Loucy (cell line): ENCODE results near the gene KLF3.

ENCODE experiments used
- H2AFZ ChIP-seq: fragments of 200-600 bp; sonication (generic); 2 replicates; pipeline ENCODE4 v1.6.0; 2016; ENCODE audit warnings: antibody characterized with exemption, mild to moderate bottlenecking, low read length, moderate library complexity
- H3F3A ChIP-seq: fragments of 200-600 bp; 2 replicates; pipeline ENCODE4 v1.6.0; 2016; ENCODE audit warnings: antibody characterized with exemption, low read depth, mild to moderate bottlenecking
- H3K27me3 ChIP-seq: fragments of 200-600 bp; sonication (generic); 2 replicates; pipeline ENCODE4 v1.6.1; 2014; ENCODE audit warnings: low read length, mild to moderate bottlenecking; ENCODE audit not compliant: insufficient read depth, poor library complexity, severe bottlenecking
- H3K36me3 ChIP-seq: fragments of 200-600 bp; sonication (generic); 2 replicates; pipeline ENCODE4 v1.6.1; 2016; ENCODE audit warnings: low read length; ENCODE audit not compliant: insufficient read depth
- H3K4me1 ChIP-seq: fragments of 200-600 bp; sonication (generic); 2 replicates; pipeline ENCODE4 v1.5.1; 2014; ENCODE audit warnings: low read length, mild to moderate bottlenecking; ENCODE audit not compliant: insufficient read depth, poor library complexity, severe bottlenecking
- H3K4me2 ChIP-seq: fragments of 200-600 bp; sonication (generic); 2 replicates; pipeline ENCODE4 v1.6.0; 2014; ENCODE audit warnings: antibody characterized with exemption, low read length, low read depth, mild to moderate bottlenecking; ENCODE audit not compliant: poor library complexity, severe bottlenecking
- H3K4me3 ChIP-seq: fragments of 200-600 bp; sonication (generic); 2 replicates; pipeline ENCODE4 v1.5.1; 2014; ENCODE audit warnings: low read length, mild to moderate bottlenecking, mixed read lengths; ENCODE audit not compliant: poor library complexity, severe bottlenecking
- H3K79me2 ChIP-seq: fragments of 200-600 bp; sonication (generic); 2 replicates; pipeline ENCODE4 v1.6.1; 2014; ENCODE audit warnings: low read length; ENCODE audit not compliant: insufficient read depth
- H3K9ac ChIP-seq: fragments of 200-600 bp; sonication (generic); 2 replicates; pipeline ENCODE4 v1.6.0; 2014; ENCODE audit warnings: mild to moderate bottlenecking, low read depth, low read length, moderate library complexity; ENCODE audit not compliant: poor library complexity, severe bottlenecking
- H3K9me2 ChIP-seq: fragments of 200-600 bp; sonication (generic); replicated peaks from 2 replicates; pipeline ENCODE4 v1.6.1; 2016; ENCODE audit warnings: low read depth, low read length, mixed read lengths
- H3K9me3 ChIP-seq: fragments of 200-600 bp; sonication (generic); 2 replicates; pipeline ENCODE4 v1.6.1; 2014; ENCODE audit warnings: mild to moderate bottlenecking, antibody characterized with exemption, low read length, low read depth; ENCODE audit not compliant: insufficient read depth
- H4K20me1 ChIP-seq: fragments of 200-600 bp; sonication (generic); 2 replicates; pipeline ENCODE4 v1.6.0; 2014; ENCODE audit warnings: antibody characterized with exemption, low read length, mild to moderate bottlenecking; ENCODE audit not compliant: insufficient read depth, poor library complexity, severe bottlenecking
- CTCF ChIP-seq: fragments of 200-600 bp; sonication (generic); conservative IDR thresholded peaks from 2 replicates; pipeline ENCODE4 v1.5.1; 2014; ENCODE audit warnings: mild to moderate bottlenecking, antibody characterized with exemption, low read length
- EZH2phosphoT487 ChIP-seq: fragments of 200-600 bp; IDR thresholded peaks from 2 replicates; pipeline ENCODE4 v1.6.1; 2018; ENCODE audit warnings: antibody characterized with exemption, mild to moderate bottlenecking, moderate library complexity, borderline replicate concordance

KLF3 gene

GRCh38 chr4:38650133-38650532 is 13.9 kb upstream of the KLF3 start:
- Histone ChIP-seq H3K4me2 (no peak overlapping the region), H3K9me3 (no peaks in the 10 kb centered on the region), H3K9ac (no peak overlapping the region), H4K20me1 (no peaks in the 10 kb centered on the region), H3K27me3 (no peaks in the 10 kb centered on the region), H3K4me3 (no peak overlapping the region), H3K4me1 (no peaks in the 10 kb centered on the region), H3F3A (no peaks in the 10 kb centered on the region), H2AFZ (no peak overlapping the region), H3K9me2 (no peaks in the 10 kb centered on the region), H3K36me3 (no peaks in the 10 kb centered on the region), H3K79me2 (no peaks in the 10 kb centered on the region)
- TF ChIP-seq EZH2phosphoT487 = no peak
- no peak for TF ChIP-seq CTCF

DNA sequence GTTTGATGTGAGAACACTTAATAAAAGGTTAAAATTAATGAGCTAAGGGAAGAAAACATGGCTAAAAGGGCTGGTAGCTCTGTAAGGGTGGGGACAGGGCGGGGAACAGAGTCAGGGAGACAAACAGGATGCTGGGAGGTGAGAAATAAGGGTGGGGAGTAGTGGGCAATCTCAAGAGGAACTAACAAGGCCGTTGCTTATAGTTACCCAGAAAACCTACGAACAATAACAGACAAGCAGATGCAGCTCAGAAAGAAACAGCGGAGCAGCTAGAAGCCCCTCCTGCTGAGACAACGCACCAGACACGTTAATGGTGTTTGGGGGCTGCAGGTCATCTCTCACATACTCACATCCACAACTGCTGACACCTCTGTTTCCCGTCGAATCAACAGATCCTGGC is 9.7 kb upstream of the KLF3 start:
- Histone ChIP-seq H4K20me1 (no peaks in the 10 kb centered on the region), H2AFZ (no peak overlapping the region), H3K27me3 (no peaks in the 10 kb centered on the region), H3K9ac (no peak overlapping the region), H3K9me2 (no peaks in the 10 kb centered on the region), H3K36me3 (no peaks in the 10 kb centered on the region), H3K4me2 (no peak overlapping the region), H3K4me1 (no peaks in the 10 kb centered on the region), H3K9me3 (no peaks in the 10 kb centered on the region), H3K79me2 (no peaks in the 10 kb centered on the region), H3K4me3 (no peak overlapping the region), H3F3A (no peaks in the 10 kb centered on the region)
- TF ChIP-seq CTCF = no peak
- TF ChIP-seq EZH2phosphoT487 = no peak

- H2AFZ ChIP-seq = no peak overlapping the region
- H3K79me2 ChIP-seq = no peaks in the 10 kb centered on the region
Observed at GRCh38 chr4:38656111-38656510, 7.9 kb upstream of the KLF3 start.

More at GRCh38 chr4:38656111-38656510, 7.9 kb upstream of the KLF3 start:
- H3K27me3 ChIP-seq = peaks cover 5% of the 10 kb centered on the region
- no peaks in the 10 kb centered on the region for H3K9me3 ChIP-seq
- TF ChIP-seq CTCF (no peak), EZH2phosphoT487 (no peak)
- H3K4me2 ChIP-seq = no peak overlapping the region
- H3K36me3 ChIP-seq = no peaks in the 10 kb centered on the region
- H3K9me2 ChIP-seq = no peaks in the 10 kb centered on the region
- H4K20me1 ChIP-seq = no peaks in the 10 kb centered on the region
- H3F3A ChIP-seq = no peaks in the 10 kb centered on the region
- no peak overlapping the region for H3K9ac ChIP-seq
- no peak overlapping the region for H3K4me3 ChIP-seq
- no peaks in the 10 kb centered on the region for H3K4me1 ChIP-seq
